ENCODE data around the gene SOX6. TPM values are rescaled to one million over a fixed set of nuclear protein-coding genes. Genes with fewer than 3 reads are reported as not detected.
"Not testable (repeated sequence)": the region's sequence is repeated elsewhere in the genome, so short reads cannot be mapped to it uniquely, and the experiment has no call there.

Gene SOX6
- total and polyA plus RNA-seq, 4 donors: 26.6 to 51.6 (median 38.6) TPM

DNA sequence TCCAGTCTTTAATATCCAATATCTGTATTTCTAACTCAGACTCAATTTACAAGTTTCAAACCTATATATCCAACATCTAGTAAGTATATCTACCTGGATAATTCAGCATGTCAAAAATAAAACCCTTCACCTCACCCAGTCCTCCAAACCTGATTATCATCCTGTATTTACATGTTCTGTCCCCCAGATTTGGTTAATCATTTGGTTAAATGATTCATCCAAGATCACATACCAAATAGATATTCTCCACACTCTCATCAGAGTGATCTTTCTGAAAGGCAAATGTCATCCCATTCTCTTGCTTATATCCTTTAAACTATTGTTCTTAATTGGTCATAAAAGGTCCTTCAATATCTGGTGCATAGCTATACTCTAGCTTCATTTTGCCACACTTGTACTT lies 199.0 kb downstream of the SOX6 start:
- Histone ChIP-seq H3K27me3 (ENCODE audit: control insufficient read depth, insufficient read depth, low read length) (no peaks in the 10 kb centered on the region), H3K4me3 (ENCODE audit: low read depth, low read length) (no peak overlapping the region), H3K36me3 (ENCODE audit: control insufficient read depth, insufficient read depth, low read length) (no peaks in the 10 kb centered on the region), H3K9me3 (ENCODE audit: control insufficient read depth, insufficient read depth, low read length) (no peaks in the 10 kb centered on the region), H3K27ac (ENCODE audit: low read depth, low read length) (no peak overlapping the region), H3K4me1 (ENCODE audit: control insufficient read depth, insufficient read depth, low read length) (no peaks in the 10 kb centered on the region)
- DNase-seq (ENCODE audit: low read depth in 4 of 6, low spot score in 6 of 6): no peak

GRCh38 chr11:16155448-16155847 lies 200.9 kb downstream of the SOX6 start:
- no peak for DNase-seq (ENCODE audit: low read depth in 4 of 6, low spot score in 6 of 6)
- Histone ChIP-seq H3K27me3 (ENCODE audit: control insufficient read depth, insufficient read depth, low read length) (peaks cover under 1% of the 10 kb centered on the region), H3K9me3 (ENCODE audit: control insufficient read depth, insufficient read depth, low read length) (no peaks in the 10 kb centered on the region), H3K27ac (ENCODE audit: low read depth, low read length) (no peak overlapping the region), H3K4me3 (ENCODE audit: low read depth, low read length) (no peak overlapping the region), H3K4me1 (ENCODE audit: control insufficient read depth, insufficient read depth, low read length) (no peaks in the 10 kb centered on the region), H3K36me3 (ENCODE audit: control insufficient read depth, insufficient read depth, low read length) (no peaks in the 10 kb centered on the region)

DNA sequence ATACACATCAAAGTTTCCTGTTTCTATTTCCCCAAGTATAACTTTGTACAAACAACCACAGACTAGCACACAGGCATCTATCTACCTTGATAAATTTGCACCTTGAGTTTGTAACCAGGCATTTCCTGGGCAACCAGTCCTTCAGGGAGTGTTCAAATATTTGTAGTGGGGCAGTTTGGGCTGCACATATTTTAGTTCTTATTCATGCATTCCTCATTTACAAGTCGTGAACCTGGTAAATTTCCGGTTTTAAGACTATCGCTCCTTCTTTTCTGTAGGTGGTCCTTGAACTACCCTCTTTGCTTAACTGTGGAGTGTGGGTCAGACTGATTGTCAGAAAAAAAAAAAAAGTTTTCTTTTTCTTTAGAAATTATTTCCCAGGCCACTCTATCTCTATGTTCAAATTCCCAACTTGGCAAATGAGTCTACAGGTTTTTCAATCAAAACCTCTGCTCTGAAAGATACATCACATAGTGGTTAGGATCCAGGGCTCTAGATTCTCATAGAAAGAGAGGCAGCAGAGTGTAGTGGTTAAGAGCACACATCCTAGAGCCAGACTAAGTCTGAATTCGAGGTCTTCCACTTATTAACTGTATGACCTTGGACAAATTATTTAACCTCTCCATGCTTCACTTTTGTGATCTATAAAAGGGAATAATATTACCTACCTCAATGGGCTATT lies 201.5 kb downstream of the SOX6 start:
- peaks cover 3% of the 10 kb centered on the region for H3K27me3 ChIP-seq (ENCODE audit: control insufficient read depth, insufficient read depth, low read length)
- no peak overlapping the region for H3K4me3 ChIP-seq (ENCODE audit: low read depth, low read length)
- no peaks in the 10 kb centered on the region for H3K36me3 ChIP-seq (ENCODE audit: control insufficient read depth, insufficient read depth, low read length)
- no peak for DNase-seq (ENCODE audit: low read depth in 4 of 6, low spot score in 6 of 6)
- WGBS (ENCODE audit: insufficient coverage): no CpG with 5 or more reads among the region's 4 CpGs
- no peaks in the 10 kb centered on the region for H3K9me3 ChIP-seq (ENCODE audit: control insufficient read depth, insufficient read depth, low read length)
- no peaks in the 10 kb centered on the region for H3K4me1 ChIP-seq (ENCODE audit: control insufficient read depth, insufficient read depth, low read length)
- H3K27ac ChIP-seq (ENCODE audit: low read depth, low read length): no peak overlapping the region

DNA sequence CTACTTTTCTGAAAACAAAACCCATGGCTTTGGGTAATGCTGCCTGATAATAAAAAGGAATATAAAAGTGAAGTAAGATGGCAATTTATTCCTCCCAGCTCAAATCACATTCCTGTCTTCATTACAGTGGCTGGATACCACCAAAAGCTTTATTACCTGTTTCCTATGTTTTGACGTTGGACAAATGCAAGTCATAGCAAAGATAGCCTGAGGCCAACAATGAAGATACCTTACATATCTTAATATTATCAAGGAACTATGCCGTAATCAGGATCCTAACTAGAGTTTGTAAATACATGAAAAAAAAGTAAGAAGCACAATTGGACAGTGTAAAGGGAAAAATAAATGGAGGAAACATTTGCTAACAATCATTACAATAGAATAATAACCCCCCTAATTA lies 202.4 kb downstream of the SOX6 start:
- no CpG with 5 or more reads among the region's 2 CpGs for WGBS (ENCODE audit: insufficient coverage)
- Histone ChIP-seq H3K36me3 (ENCODE audit: control insufficient read depth, insufficient read depth, low read length) (no peaks in the 10 kb centered on the region), H3K9me3 (ENCODE audit: control insufficient read depth, insufficient read depth, low read length) (no peaks in the 10 kb centered on the region), H3K27me3 (ENCODE audit: control insufficient read depth, insufficient read depth, low read length) (peaks cover 3% of the 10 kb centered on the region), H3K4me1 (ENCODE audit: control insufficient read depth, insufficient read depth, low read length) (no peaks in the 10 kb centered on the region), H3K4me3 (ENCODE audit: low read depth, low read length) (no peak overlapping the region), H3K27ac (ENCODE audit: low read depth, low read length) (no peak overlapping the region)
- no peak for DNase-seq (ENCODE audit: low read depth in 4 of 6, low spot score in 6 of 6)

DNA sequence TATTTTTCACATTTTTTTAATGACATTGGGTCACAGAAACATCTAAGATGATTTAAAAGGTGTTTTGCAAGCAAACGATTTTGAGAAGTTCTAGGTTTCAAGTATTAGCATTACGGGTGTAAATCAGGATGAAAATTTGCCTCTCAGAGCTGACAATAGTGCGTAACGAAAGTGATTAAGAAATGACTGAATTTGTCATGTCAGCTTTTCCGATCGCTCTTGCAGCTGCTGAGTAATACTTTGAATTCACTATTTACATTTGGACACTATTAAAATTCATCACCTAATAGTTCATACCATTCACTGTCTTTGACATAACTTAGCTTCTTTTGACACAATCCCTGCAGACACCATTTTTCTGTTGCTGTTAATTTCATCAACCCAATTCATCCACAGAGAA lies 205.2 kb downstream of the SOX6 start:
- H3K27me3 ChIP-seq (ENCODE audit: control insufficient read depth, insufficient read depth, low read length): peaks cover 3% of the 10 kb centered on the region
- no peaks in the 10 kb centered on the region for H3K36me3 ChIP-seq (ENCODE audit: control insufficient read depth, insufficient read depth, low read length)
- H3K4me3 ChIP-seq (ENCODE audit: low read depth, low read length): no peak overlapping the region
- 75% methylated on average over 4 of the region's 6 CpGs for WGBS (ENCODE audit: insufficient coverage)
- no peaks in the 10 kb centered on the region for H3K9me3 ChIP-seq (ENCODE audit: control insufficient read depth, insufficient read depth, low read length)
- H3K4me1 ChIP-seq (ENCODE audit: control insufficient read depth, insufficient read depth, low read length): no peaks in the 10 kb centered on the region
- peak in 1 of 6 donors; percentile 7 for DNase-seq (ENCODE audit: low read depth in 4 of 6, low spot score in 6 of 6)
- no peak overlapping the region for H3K27ac ChIP-seq (ENCODE audit: low read depth, low read length)

GRCh38 chr11:16149476-16149875 lies 206.9 kb downstream of the SOX6 start:
- Histone ChIP-seq H3K36me3 (ENCODE audit: control insufficient read depth, insufficient read depth, low read length) (no peaks in the 10 kb centered on the region), H3K4me1 (ENCODE audit: control insufficient read depth, insufficient read depth, low read length) (no peaks in the 10 kb centered on the region), H3K9me3 (ENCODE audit: control insufficient read depth, insufficient read depth, low read length) (no peaks in the 10 kb centered on the region), H3K4me3 (ENCODE audit: low read depth, low read length) (no peak overlapping the region), H3K27me3 (ENCODE audit: control insufficient read depth, insufficient read depth, low read length) (peaks cover 3% of the 10 kb centered on the region), H3K27ac (ENCODE audit: low read depth, low read length) (peak overlapping the region; percentile 4)
- peak in 1 of 6 donors; percentile 12 for DNase-seq (ENCODE audit: low read depth in 4 of 6, low spot score in 6 of 6)
- no CpG with 5 or more reads among the region's 1 CpG for WGBS (ENCODE audit: insufficient coverage)

DNA sequence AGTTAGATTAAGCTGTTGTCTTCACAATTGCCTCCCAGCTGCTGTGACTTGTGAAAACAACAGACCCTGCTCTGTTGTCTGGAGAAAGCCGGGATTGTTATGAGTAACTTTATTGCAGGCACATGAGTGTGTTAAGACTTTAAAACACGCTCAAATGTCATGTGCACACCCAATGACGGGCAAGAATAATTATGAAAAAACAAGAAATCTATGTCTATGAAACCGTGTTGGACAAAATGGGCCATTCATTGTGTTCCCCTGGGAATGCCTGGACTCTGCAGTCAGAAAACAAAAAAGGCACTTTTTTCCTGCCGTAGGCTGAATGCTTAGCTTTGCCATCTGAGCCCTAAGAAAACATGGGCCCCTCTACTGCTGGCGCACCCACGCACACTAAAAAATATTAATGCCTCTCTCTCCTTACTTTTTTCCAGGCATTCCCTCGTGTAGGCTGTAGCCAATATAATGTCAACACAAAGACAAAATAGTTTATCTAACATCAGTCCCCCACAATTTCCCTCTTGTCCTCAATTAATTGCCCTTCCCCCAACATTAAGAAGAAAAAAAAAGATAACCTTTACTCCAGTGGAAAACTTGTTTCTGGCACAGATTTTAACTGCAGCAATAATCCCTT lies 207.9 kb downstream of the SOX6 start:
- Histone ChIP-seq H3K27ac (ENCODE audit: low read depth, low read length) (peak overlapping the region; percentile 18), H3K4me3 (ENCODE audit: low read depth, low read length) (no peak overlapping the region), H3K36me3 (ENCODE audit: control insufficient read depth, insufficient read depth, low read length) (no peaks in the 10 kb centered on the region), H3K4me1 (ENCODE audit: control insufficient read depth, insufficient read depth, low read length) (no peaks in the 10 kb centered on the region), H3K9me3 (ENCODE audit: control insufficient read depth, insufficient read depth, low read length) (no peaks in the 10 kb centered on the region), H3K27me3 (ENCODE audit: control insufficient read depth, insufficient read depth, low read length) (peaks cover 3% of the 10 kb centered on the region)
- DNase-seq (ENCODE audit: low read depth in 4 of 6, low spot score in 6 of 6): peak; percentile 31 to 80 (median 57)
- WGBS (ENCODE audit: insufficient coverage): 6% methylated on average over 7 of the region's 8 CpGs

- not testable (repeated sequence) for H3K36me3 ChIP-seq (ENCODE audit: control insufficient read depth, insufficient read depth, low read length); H3K4me3 ChIP-seq (ENCODE audit: low read depth, low read length); H3K27ac ChIP-seq (ENCODE audit: low read depth, low read length); H3K4me1 ChIP-seq (ENCODE audit: control insufficient read depth, insufficient read depth, low read length); H3K9me3 ChIP-seq (ENCODE audit: control insufficient read depth, insufficient read depth, low read length); H3K27me3 ChIP-seq (ENCODE audit: control insufficient read depth, insufficient read depth, low read length); DNase-seq (ENCODE audit: low read depth in 4 of 6, low spot score in 6 of 6)
- WGBS (ENCODE audit: insufficient coverage): no CpG with 5 or more reads among the region's 2 CpGs
Measured at GRCh38 chr11:16146980-16147379, 209.4 kb downstream of the SOX6 start.

- H3K4me3 ChIP-seq (ENCODE audit: low read depth, low read length); H3K27ac ChIP-seq (ENCODE audit: low read depth, low read length); DNase-seq (ENCODE audit: low read depth in 4 of 6, low spot score in 6 of 6); H3K36me3 ChIP-seq (ENCODE audit: control insufficient read depth, insufficient read depth, low read length); H3K27me3 ChIP-seq (ENCODE audit: control insufficient read depth, insufficient read depth, low read length); H3K9me3 ChIP-seq (ENCODE audit: control insufficient read depth, insufficient read depth, low read length); H3K4me1 ChIP-seq (ENCODE audit: control insufficient read depth, insufficient read depth, low read length): not testable (repeated sequence)
- WGBS (ENCODE audit: insufficient coverage): 86% methylated on average over 7 of the region's 7 CpGs
Measured at GRCh38 chr11:16141614-16142013, 214.7 kb downstream of the SOX6 start.

DNA sequence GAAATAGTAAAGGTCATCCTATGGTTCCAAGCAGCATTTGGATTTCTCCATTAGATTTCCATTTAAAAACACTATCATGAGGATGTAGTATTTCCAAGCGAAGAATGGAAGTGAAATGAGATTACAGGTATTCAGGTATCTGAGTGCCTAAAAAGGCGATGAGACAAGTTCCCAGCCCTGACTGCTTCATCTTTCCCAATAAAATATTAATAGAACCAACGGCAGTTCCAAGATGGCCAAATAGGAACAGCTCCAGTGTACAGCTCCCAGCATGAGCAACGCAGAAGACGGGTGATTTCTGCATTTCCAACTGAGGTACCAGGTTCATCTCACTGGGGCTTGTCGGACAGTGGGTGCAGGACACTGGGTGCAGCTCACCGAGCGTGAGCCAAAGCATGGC lies 215.2 kb downstream of the SOX6 start:
- not testable (repeated sequence) for H3K4me1 ChIP-seq (ENCODE audit: control insufficient read depth, insufficient read depth, low read length); H3K9me3 ChIP-seq (ENCODE audit: control insufficient read depth, insufficient read depth, low read length); DNase-seq (ENCODE audit: low read depth in 4 of 6, low spot score in 6 of 6); H3K27me3 ChIP-seq (ENCODE audit: control insufficient read depth, insufficient read depth, low read length); H3K4me3 ChIP-seq (ENCODE audit: low read depth, low read length); H3K27ac ChIP-seq (ENCODE audit: low read depth, low read length); H3K36me3 ChIP-seq (ENCODE audit: control insufficient read depth, insufficient read depth, low read length)
- 98% methylated on average over 6 of the region's 8 CpGs for WGBS (ENCODE audit: insufficient coverage)

Measured in spinal cord (tissue), 10 donors.